Colonic mucosa (tissue), 4 donors: ENCODE measurements around the gene CNTNAP5. TPM values are rescaled to one million over a fixed set of nuclear protein-coding genes. Genes with fewer than 3 reads are reported as not detected.

Experiments
- DNase-seq: peaks from one replicate; pipeline ENCODE4 v3.0.0-alpha.2; 2020
- H3K27ac ChIP-seq: fragments of 200-600 bp; one replicate; pipeline ENCODE4 v1.8.0; 2021
- H3K27me3 ChIP-seq: fragments of 200-600 bp; one replicate; pipeline ENCODE4 v1.8.0; 2021
- H3K36me3 ChIP-seq: fragments of 200-600 bp; one replicate; pipeline ENCODE4 v1.8.0; 2021
- H3K4me1 ChIP-seq: fragments of 200-600 bp; one replicate; pipeline ENCODE4 v1.8.0; 2021; ENCODE audit warnings: mild to moderate bottlenecking
- H3K4me3 ChIP-seq: fragments of 200-600 bp; one replicate; pipeline ENCODE4 v1.8.0; 2021
- H3K9ac ChIP-seq, 2 donors: one replicate each; pipeline ENCODE4 v1.7.0; 2013; ENCODE audit warnings: control low read depth in 2 of 2, low read depth in 2 of 2, low read length in 2 of 2
- H3K9me3 ChIP-seq: fragments of 200-600 bp; one replicate; pipeline ENCODE4 v1.8.0; 2021
- CTCF ChIP-seq: fragments of 200-600 bp; IDR thresholded peaks from one replicate; pipeline ENCODE4 v1.8.0; 2022; ENCODE audit warnings: antibody characterized with exemption, mild to moderate bottlenecking
- intact Hi-C: fragments of 100-400 bp; cut with DNase I; formaldehyde crosslinking; loops from one replicate; pipeline ENCODE4 v1.14.1; 2022
- total RNA-seq, 2 donors: library from RNA; stranded (reverse); fragmentation: NEBNext Ultra II Directional in 1 of 2; extraction: Animal tissue kit (Norgen Biotek cat#: 25700) in 1 of 2; gene quantifications; one replicate each; pipeline ENCODE4 v1.2.1, GENCODE V29; 2021
- donor health status: healthy.
- donor health status: DM: no; HTN: no; CAD: no.
- donor health status: DM: no; HTN: no; CAD: no.

The CNTNAP5 gene
- total RNA-seq, 2 donors from 2014 or later = 0.35 TPM; not detected in 1

- no peak overlapping the region for H3K4me3 ChIP-seq
- no peaks in the 10 kb centered on the region for H3K27me3 ChIP-seq
- H3K4me1 ChIP-seq = no peaks in the 10 kb centered on the region
- H3K9me3 ChIP-seq = no peaks in the 10 kb centered on the region
- no peak for TF ChIP-seq CTCF
- H3K27ac ChIP-seq = no peak overlapping the region
- H3K36me3 ChIP-seq = no peaks in the 10 kb centered on the region
- DNase-seq = no peak
- H3K9ac ChIP-seq = no peak overlapping the region
- intact Hi-C loops = no loop called here
Measured at GRCh38 chr2:124050833-124051497, 25.9 kb downstream of the CNTNAP5 start.

- H3K4me3 ChIP-seq = no peak overlapping the region
- TF ChIP-seq CTCF = no peak
Measured at GRCh38 chr2:124053796-124054195, 28.7 kb downstream of the CNTNAP5 start.

GRCh38 chr2:124063596-124063995 is 38.5 kb downstream of the CNTNAP5 start:
- no peak for DNase-seq
- H3K27me3 ChIP-seq = no peaks in the 10 kb centered on the region
- no peaks in the 10 kb centered on the region for H3K9me3 ChIP-seq
- intact Hi-C loops = no loop called here
- H3K4me1 ChIP-seq = no peaks in the 10 kb centered on the region
- TF ChIP-seq CTCF = no peak
- H3K4me3 ChIP-seq = no peak overlapping the region
- no peak overlapping the region for H3K9ac ChIP-seq
- H3K36me3 ChIP-seq = no peaks in the 10 kb centered on the region
- no peak overlapping the region for H3K27ac ChIP-seq

More at GRCh38 chr2:124053796-124054195, 28.7 kb downstream of the CNTNAP5 start:
- H3K9ac ChIP-seq = no peak overlapping the region
- no peak overlapping the region for H3K27ac ChIP-seq
- H3K36me3 ChIP-seq = no peaks in the 10 kb centered on the region
- no peaks in the 10 kb centered on the region for H3K9me3 ChIP-seq
- no peaks in the 10 kb centered on the region for H3K4me1 ChIP-seq
- intact Hi-C loops = no loop called here
- no peaks in the 10 kb centered on the region for H3K27me3 ChIP-seq
- DNase-seq = no peak

GRCh38 chr2:124065636-124066035 is 40.5 kb downstream of the CNTNAP5 start:
- intact Hi-C loops = no loop called here
- TF ChIP-seq CTCF = no peak
- H3K4me1 ChIP-seq = no peaks in the 10 kb centered on the region
- no peak overlapping the region for H3K9ac ChIP-seq
- H3K27ac ChIP-seq = no peak overlapping the region
- no peak overlapping the region for H3K4me3 ChIP-seq
- H3K36me3 ChIP-seq = no peaks in the 10 kb centered on the region
- no peak for DNase-seq
- no peaks in the 10 kb centered on the region for H3K9me3 ChIP-seq
- H3K27me3 ChIP-seq = no peaks in the 10 kb centered on the region

- H3K4me3 ChIP-seq = no peak overlapping the region
- no peaks in the 10 kb centered on the region for H3K36me3 ChIP-seq
- H3K9ac ChIP-seq = no peak overlapping the region
- intact Hi-C loops = no loop called here
- DNase-seq = no peak
- no peaks in the 10 kb centered on the region for H3K4me1 ChIP-seq
- no peak for TF ChIP-seq CTCF
- no peaks in the 10 kb centered on the region for H3K9me3 ChIP-seq
- no peak overlapping the region for H3K27ac ChIP-seq
- no peaks in the 10 kb centered on the region for H3K27me3 ChIP-seq
Measured at GRCh38 chr2:124066776-124067175, 41.7 kb downstream of the CNTNAP5 start.
